HPDE6-E6E7 (cell line): Measurements from ENCODE around the gene CBLB.

ENCODE experiments used
- DNase-seq: peaks from one replicate; pipeline ENCODE4 v3.0.0; 2011; ENCODE audit warnings: missing footprints; ENCODE audit errors: extremely low spot score

CBLB gene

GRCh38 chr3:105868742-105869530, at the start of gene CBLB:
Gene CBLB, minus strand, starts transcription at chr3:105869012. Its CDS starts 1,435 bp downstream, at chr3:105867577.
- DNase-seq: peak; percentile 87

GRCh38 chr3:105916767-105917166, 48.0 kb upstream of the CBLB start:
- no peak for DNase-seq

DNA sequence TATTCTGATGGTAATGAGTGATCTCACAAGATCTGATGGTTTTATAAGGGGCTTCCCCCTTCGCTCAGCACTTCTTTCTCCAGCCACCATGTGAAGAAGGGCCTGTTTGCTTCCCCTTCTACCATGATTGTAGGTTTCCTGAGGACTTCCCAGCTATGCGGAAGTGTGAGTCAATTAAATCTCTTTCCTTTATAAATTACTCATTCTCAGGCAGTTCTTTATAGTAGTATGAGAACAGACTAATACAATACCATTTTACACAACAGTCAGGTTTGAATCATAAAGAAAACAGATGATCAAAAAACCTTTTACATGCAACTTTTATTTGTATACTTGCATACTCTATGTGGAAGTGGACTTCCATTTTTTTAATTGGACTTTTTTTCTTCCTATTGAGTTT, 46.7 kb upstream of the CBLB start:
- no peak for DNase-seq

- DNase-seq: no peak
Measured at GRCh38 chr3:105913616-105914015, 44.8 kb upstream of the CBLB start.

GRCh38 chr3:105912891-105913290, 44.1 kb upstream of the CBLB start:
- no peak for DNase-seq

GRCh38 chr3:105911496-105911895, 42.7 kb upstream of the CBLB start:
- DNase-seq: no peak

GRCh38 chr3:105907777-105908176, 39.0 kb upstream of the CBLB start:
- no peak for DNase-seq

DNA sequence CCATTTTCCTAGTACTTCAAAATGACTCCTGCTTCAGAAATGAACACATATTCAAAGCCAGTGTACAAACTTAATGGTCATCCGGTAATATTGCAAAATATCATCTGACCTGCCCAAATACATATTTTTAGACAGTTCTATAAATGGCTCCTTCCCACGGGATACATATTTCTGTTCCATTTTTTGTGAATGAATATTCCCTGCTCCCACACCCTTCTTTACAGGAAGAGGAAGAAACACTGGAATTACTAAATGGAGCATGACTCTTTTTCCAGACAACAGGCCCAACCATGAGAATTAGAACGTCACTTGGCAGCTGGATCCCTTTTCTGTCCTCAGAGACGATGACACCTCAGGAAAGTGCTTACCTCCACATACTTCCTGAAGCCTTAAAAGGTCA, 38.0 kb upstream of the CBLB start:
- DNase-seq: no peak

DNA sequence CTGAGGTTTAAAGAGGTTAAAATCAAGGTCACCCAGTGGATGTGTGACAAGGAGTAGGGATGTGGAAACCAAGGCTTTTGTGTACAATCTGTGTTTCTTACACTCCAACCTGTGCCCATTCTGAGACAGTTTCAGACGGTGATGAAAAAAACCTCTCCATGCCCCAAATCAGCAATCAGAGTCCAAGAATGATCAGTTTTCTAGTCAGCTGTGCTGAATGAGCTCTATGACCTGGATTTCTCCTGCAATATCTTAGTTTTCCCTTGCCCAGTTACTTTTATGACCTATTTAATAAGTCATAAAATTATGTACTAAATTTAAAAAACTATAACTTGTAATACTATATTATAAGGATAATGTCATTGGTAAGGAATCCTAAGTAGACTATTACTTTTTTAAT, 37.5 kb upstream of the CBLB start:
- DNase-seq: no peak

DNA sequence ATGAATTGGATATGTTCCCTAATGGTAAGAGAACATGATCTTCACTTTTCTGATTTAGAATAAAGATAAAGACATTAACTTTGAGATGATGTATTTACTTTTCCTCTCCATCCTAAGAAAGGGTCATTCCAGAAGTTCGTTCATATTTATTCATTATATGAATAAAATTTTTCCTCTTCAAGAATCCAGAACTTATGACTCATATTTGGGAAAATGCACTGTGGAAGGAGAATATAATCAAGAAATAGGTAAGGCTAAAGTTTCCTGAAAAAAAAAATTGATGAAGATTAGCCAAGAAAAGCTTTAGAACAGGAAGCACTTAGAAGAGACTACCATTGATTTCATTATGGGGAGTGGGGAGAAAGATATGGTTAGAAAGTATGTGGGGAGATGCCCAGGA, 36.5 kb upstream of the CBLB start:
- DNase-seq: no peak

DNA sequence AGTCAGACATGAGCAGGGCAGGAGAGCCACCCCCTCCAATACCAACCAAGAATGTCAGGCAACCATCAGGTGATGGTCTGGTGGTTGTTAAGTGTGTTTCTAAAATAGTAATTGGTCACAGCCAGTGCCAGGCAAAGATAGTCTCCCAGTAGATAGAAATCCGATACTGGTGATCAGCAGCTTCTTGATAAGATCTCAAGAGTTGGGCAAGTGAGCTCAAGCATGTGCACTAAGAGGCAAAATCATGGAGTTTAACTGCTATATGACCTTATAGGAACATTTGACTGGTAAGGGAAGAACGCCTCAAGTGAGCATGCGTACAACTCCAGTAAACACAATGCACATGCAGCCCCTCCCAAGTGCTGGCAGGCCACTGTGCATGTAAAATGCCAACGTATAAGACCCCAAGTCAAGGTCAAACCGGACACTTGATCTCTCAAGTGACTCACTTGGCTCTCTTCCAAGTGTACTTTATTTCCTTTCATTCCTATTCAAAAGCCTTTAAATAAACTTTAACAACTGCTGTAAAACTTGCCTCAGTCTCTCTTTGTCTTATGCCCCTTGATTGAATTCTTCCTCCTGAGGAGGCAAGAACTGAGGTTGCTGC, 36.0 kb upstream of the CBLB start:
- DNase-seq: no peak

DNA sequence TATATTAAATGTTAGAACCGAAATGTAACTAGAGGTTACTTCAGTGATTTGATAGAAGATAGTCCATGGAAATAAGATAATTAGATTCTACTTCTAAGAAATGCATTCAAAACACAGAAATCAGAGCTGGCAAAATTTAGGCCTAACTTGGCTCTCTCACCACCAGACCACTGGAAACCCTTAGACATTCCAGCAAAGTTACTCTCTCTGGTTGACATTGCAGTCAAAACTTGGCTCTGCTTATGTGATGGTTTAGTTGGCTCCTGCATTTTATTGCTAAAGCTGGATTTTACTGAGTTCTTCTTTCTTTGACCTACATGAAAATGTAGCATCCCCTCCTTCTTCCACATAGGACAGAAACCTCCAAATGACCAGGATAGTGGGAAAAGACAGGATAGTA, 35.4 kb upstream of the CBLB start:
- DNase-seq: no peak

GRCh38 chr3:105899516-105899915, 30.7 kb upstream of the CBLB start:
- no peak for DNase-seq

DNA sequence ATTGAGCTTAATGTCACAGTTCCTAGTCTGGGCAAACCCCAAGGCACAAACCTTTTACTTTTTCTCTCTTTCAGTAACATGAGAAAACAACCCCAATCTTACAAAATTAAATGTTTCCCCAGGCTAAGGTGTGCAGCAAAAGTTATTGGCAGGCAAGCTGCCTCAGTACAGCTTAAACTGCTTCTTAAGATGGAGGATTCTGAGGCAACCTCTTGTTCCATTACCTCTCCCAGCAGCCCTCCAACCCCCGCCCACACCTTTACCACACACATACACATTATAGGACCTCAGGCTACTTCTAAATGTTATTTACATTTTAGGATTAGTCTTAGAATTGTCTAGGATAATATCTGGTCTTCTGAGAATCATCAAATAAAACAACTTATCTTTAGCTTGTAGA, 22.3 kb upstream of the CBLB start:
- no peak for DNase-seq

- DNase-seq: no peak
Measured at GRCh38 chr3:105888621-105889579, 20.1 kb upstream of the CBLB start.

GRCh38 chr3:105885256-105885655, 16.4 kb upstream of the CBLB start:
- no peak for DNase-seq

DNA sequence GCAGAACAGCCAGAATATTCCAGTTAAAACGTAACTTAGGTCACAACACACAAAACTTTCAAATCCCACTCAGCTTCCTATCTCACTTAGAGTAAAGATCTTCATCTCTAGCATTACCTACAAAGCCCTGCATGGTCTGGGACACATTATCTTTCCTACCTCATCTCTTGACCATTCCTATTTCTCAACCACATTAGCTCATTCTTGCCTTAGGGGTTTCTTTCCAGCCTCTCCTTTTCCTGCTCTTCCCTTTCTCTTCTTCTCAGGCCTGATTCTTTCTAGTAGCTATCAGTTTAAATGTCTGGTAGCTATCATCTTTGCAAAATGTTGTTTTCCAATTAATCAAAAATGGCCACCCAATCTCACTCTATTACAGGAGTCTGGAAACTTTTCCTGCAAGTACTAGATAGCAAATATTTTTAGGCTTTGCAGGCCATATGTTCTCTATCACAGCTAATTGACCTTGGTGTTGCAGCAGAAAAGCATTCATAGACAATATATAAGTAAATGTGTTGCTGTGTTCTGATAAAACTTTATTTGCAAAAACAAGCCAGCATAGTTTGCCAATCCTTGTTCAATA, 15.1 kb upstream of the CBLB start:
- no peak for DNase-seq

GRCh38 chr3:105880681-105881290, 12.0 kb upstream of the CBLB start:
- no peak for DNase-seq

DNA sequence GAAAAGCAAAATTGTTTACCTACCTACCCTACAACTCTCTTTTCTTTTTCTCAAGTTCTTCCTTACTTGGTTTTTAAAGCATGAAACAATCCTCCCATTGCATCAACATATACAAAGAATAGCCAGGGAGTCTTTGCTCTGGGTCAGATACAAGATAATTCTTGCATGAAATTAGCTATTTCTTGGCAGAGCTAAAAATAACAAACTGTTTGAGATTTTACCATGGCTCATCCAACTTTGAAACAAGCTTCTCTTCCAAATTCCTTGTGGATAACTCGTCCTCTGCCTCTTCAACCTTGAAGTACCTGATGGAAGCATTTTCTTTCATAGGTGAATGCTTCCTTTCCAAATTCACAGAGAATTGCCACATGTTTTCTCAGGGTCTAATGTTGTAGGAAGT, 9.2 kb upstream of the CBLB start:
- DNase-seq: no peak

DNA sequence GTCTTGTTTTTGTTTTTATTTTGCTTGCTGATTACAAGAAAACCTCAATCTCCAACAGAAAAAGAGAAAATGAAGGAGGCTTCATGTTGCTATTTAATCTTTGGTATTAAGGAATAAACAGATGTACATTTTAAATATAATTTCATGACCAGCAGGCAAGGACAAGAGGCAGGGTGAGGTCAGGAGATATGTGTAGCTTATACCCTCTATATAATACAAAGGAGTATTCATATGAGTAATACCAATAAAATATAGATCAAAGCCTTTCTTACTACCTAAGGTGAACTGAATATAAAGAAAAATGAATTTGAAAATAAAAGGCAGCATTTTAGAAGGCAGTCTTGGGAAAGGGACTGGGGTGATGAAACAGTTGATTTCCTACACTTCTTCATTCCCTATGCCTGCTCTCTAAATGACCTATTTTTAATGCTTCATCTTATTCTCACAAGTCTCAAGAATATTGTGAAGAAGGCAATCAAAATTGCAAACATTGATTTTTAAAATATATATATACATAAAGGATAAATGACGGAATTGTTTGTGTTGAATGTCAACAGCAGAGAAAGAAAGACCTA, 8.6 kb upstream of the CBLB start:
- DNase-seq: no peak

DNA sequence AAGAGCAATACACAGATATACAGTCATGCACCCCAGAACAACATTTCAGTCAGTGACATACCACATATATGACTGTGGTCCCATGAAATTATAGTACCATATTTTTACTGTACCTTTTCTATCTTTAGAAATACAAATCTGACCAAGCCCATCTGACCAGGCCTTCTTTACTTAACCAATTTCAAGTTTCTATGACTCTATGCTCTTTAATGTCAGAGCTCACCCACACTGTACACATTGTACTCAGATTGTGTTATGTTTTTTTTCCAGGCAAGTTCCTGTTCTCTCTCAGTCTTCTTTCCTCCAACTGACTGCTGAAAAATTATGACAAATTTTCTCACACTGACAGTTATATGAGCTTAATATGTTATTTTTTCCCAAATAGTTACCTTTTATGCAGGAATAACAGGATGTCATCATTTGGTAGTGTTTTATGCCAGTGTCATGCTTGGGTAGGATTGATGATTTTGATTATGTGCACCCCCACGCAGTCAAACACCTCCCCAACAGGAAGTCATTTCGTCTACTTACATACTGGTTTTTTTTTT, 8.0 kb upstream of the CBLB start:
- DNase-seq: no peak
